ENCODE measurements around the gene WBP11.

GRCh38 chr12:14828892-14829291 lies 25.6 kb upstream of the WBP11 start:
- no peak for TF ChIP-seq CTCF (IDR thresholded peaks at IDR 0.05; ENCODE audit: low read depth, low read length)
- TF ChIP-seq POLR2A (IDR thresholded peaks at IDR 0.05; ENCODE audit: extremely low read depth, insufficient read length) = no peak
- no peak for TF ChIP-seq MYC (IDR thresholded peaks at IDR 0.05; ENCODE audit: low read depth, low read length)
- TF ChIP-seq MAX (IDR thresholded peaks at IDR 0.05; ENCODE audit: low read depth, low read length) = no peak

All from NB4 (cell line).